Peyer's patch (tissue), 4 donors: Measurements from ENCODE around the gene CLEC9A. TPM values are rescaled to one million over a fixed set of nuclear protein-coding genes. Genes with fewer than 3 reads are reported as not detected.

Experiments
- DNase-seq, 3 donors: peaks; one replicate each; pipeline ENCODE4 v3.0.0-alpha.2; 2017 to 2019
- H3K27ac ChIP-seq, 4 donors: fragments of 200-600 bp; sonication (generic); one replicate each; pipeline ENCODE4 v1.5.1; 2016 to 2019
- H3K27me3 ChIP-seq, 2 donors: fragments of 200-600 bp; sonication (generic); one replicate each; pipeline ENCODE4 v1.5.1; 2019
- H3K36me3 ChIP-seq, 3 donors: fragments of 200-600 bp; sonication (generic); one replicate each; pipeline ENCODE4 v1.5.1; 2016 to 2019
- H3K4me1 ChIP-seq, 4 donors: fragments of 200-600 bp; sonication (generic); one replicate each; pipeline ENCODE4 v1.5.1; 2016 to 2019
- H3K4me3 ChIP-seq, 4 donors: fragments of 200-600 bp; sonication (generic); 1 replicate in 3 of 4; 2 replicates in 1 of 4; pipeline ENCODE4 v1.5.1; 2016 to 2019; ENCODE audit warnings: mild to moderate bottlenecking in 1 of 4
- H3K9me3 ChIP-seq, 4 donors: fragments of 200-600 bp; sonication (generic); one replicate each; pipeline ENCODE4 v1.5.1; 2016 to 2019; ENCODE audit warnings: mild to moderate bottlenecking in 1 of 4
- CTCF ChIP-seq, 6 experiments: fragments of 450-650 bp in 4 of 6; fragments of 200-600 bp in 2 of 6; sonication (generic) in 1 of 6; IDR thresholded peaks; one replicate each; pipeline ENCODE4 v1.5.1; 2017 to 2019; ENCODE audit warnings: antibody characterized with exemption in 6 of 6, mild to moderate bottlenecking in 3 of 6, moderate library complexity in 1 of 6
- POLR2A ChIP-seq, 2 donors: fragments of 450-650 bp; IDR thresholded peaks; one replicate each; pipeline ENCODE4 v1.5.1; 2017; ENCODE audit warnings: antibody characterized with exemption in 2 of 2, mild to moderate bottlenecking in 2 of 2, moderate library complexity in 2 of 2
- total RNA-seq, 4 donors: library from RNA; depleted of rRNA; stranded (reverse); fragments of >200 nt; gene quantifications; one replicate each; pipeline ENCODE4 v1.1.0, GENCODE V29; 2016

The CLEC9A gene
- total RNA-seq, 4 donors from 2014 or later: 2.5 TPM; not detected in 3

GRCh38 chr12:10033783-10034545 lies 3.5 kb downstream of the CLEC9A start:
- no peak for TF ChIP-seq POLR2A (IDR thresholded peaks at IDR 0.05)
- peak in 5 of 6 experiments; percentile 17 to 27 (median 25) for TF ChIP-seq CTCF (IDR thresholded peaks at IDR 0.05)
- H3K4me1 ChIP-seq: no peaks in the 10 kb centered on the region
- H3K36me3 ChIP-seq: no peaks in the 10 kb centered on the region
- no peak for DNase-seq
- H3K9me3 ChIP-seq: no peaks in the 10 kb centered on the region
- no peak overlapping the region for H3K27ac ChIP-seq
- H3K4me3 ChIP-seq: no peak overlapping the region
- H3K27me3 ChIP-seq: no peaks in the 10 kb centered on the region

GRCh38 chr12:10042167-10042566 lies 11.7 kb downstream of the CLEC9A start:
- H3K36me3 ChIP-seq: no peaks in the 10 kb centered on the region
- no peak overlapping the region for H3K27ac ChIP-seq
- H3K4me1 ChIP-seq: no peaks in the 10 kb centered on the region
- TF ChIP-seq CTCF (IDR thresholded peaks at IDR 0.05): no peak
- TF ChIP-seq POLR2A (IDR thresholded peaks at IDR 0.05): no peak
- no peak for DNase-seq
- H3K9me3 ChIP-seq: no peaks in the 10 kb centered on the region
- H3K4me3 ChIP-seq: no peak overlapping the region
- no peaks in the 10 kb centered on the region for H3K27me3 ChIP-seq

- H3K27ac ChIP-seq: no peak overlapping the region
- no peaks in the 10 kb centered on the region for H3K4me1 ChIP-seq
- H3K36me3 ChIP-seq: no peaks in the 10 kb centered on the region
- H3K9me3 ChIP-seq: no peaks in the 10 kb centered on the region
- TF ChIP-seq POLR2A (IDR thresholded peaks at IDR 0.05): no peak
- no peak for TF ChIP-seq CTCF (IDR thresholded peaks at IDR 0.05)
- DNase-seq: no peak
- H3K4me3 ChIP-seq: no peak overlapping the region
- no peaks in the 10 kb centered on the region for H3K27me3 ChIP-seq
Observed at GRCh38 chr12:10048526-10048925, 18.0 kb downstream of the CLEC9A start.

- Histone ChIP-seq H3K36me3 (no peaks in the 10 kb centered on the region), H3K27me3 (no peaks in the 10 kb centered on the region), H3K4me3 (no peak overlapping the region), H3K27ac (no peak overlapping the region), H3K4me1 (no peaks in the 10 kb centered on the region), H3K9me3 (no peaks in the 10 kb centered on the region)
- TF ChIP-seq CTCF (IDR thresholded peaks at IDR 0.05) (no peak), POLR2A (IDR thresholded peaks at IDR 0.05) (no peak)
- no peak for DNase-seq
Observed at GRCh38 chr12:10052193-10052913, 21.9 kb downstream of the CLEC9A start.

GRCh38 chr12:10058387-10058786 lies 27.9 kb downstream of the CLEC9A start:
- no peak for TF ChIP-seq POLR2A (IDR thresholded peaks at IDR 0.05)
- TF ChIP-seq CTCF (IDR thresholded peaks at IDR 0.05): no peak

More at GRCh38 chr12:10058387-10058786, 27.9 kb downstream of the CLEC9A start:
- Histone ChIP-seq H3K9me3 (no peaks in the 10 kb centered on the region), H3K36me3 (no peaks in the 10 kb centered on the region), H3K27ac (no peak overlapping the region), H3K27me3 (no peaks in the 10 kb centered on the region), H3K4me1 (no peaks in the 10 kb centered on the region), H3K4me3 (no peak overlapping the region)
- no peak for DNase-seq
